ENCODE measurements around the gene NKX1-1.
"Not testable (repeated sequence)": the region's sequence is repeated elsewhere in the genome, so short reads cannot be mapped to it uniquely, and the experiment has no call there.

GRCh38 chr4:1443688-1444172 is 37.5 kb upstream of the NKX1-1 start:
- not testable (repeated sequence) for TF ChIP-seq CTCF, EP300, POLR2A (IDR thresholded peaks at IDR 0.05)

All from gastroesophageal sphincter (tissue), 3 donors.